ENCODE measurements around the gene LCE6A.

DNA sequence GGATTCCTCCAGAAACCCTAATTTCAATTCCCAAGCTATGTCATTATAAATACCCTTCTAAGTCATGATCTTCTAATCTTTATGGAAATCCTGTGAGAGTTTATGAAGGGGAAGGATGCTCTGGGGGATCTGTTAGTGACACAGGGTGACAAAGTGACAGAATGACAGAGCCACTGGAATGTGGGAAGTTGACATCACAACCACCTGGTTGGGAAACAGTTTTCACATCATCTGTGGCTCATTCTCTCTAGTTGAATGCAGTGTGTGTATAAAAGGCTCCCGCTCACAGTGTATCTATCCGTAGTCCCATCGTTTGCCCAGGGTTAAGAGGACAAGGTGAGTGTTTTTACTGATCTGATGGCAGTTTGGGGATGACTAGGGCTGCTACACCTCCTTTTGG, 17.0 kb downstream of the LCE6A start, which contains the start of gene LCE7A:
- TF ChIP-seq POLR2AphosphoS5 (IDR thresholded peaks at IDR 0.05), result no peak
- TF ChIP-seq, protein P1, sequence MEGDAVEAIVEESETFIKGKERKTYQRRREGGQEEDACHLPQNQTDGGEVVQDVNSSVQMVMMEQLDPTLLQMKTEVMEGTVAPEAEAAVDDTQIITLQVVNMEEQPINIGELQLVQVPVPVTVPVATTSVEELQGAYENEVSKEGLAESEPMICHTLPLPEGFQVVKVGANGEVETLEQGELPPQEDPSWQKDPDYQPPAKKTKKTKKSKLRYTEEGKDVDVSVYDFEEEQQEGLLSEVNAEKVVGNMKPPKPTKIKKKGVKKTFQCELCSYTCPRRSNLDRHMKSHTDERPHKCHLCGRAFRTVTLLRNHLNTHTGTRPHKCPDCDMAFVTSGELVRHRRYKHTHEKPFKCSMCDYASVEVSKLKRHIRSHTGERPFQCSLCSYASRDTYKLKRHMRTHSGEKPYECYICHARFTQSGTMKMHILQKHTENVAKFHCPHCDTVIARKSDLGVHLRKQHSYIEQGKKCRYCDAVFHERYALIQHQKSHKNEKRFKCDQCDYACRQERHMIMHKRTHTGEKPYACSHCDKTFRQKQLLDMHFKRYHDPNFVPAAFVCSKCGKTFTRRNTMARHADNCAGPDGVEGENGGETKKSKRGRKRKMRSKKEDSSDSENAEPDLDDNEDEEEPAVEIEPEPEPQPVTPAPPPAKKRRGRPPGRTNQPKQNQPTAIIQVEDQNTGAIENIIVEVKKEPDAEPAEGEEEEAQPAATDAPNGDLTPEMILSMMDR (IDR thresholded peaks at IDR 0.05), result no peak
